ENCODE data around the gene KHDRBS1. TPM values are rescaled to one million over a fixed set of nuclear protein-coding genes. Genes with fewer than 3 reads are reported as not detected.

The KHDRBS1 gene, protein sequence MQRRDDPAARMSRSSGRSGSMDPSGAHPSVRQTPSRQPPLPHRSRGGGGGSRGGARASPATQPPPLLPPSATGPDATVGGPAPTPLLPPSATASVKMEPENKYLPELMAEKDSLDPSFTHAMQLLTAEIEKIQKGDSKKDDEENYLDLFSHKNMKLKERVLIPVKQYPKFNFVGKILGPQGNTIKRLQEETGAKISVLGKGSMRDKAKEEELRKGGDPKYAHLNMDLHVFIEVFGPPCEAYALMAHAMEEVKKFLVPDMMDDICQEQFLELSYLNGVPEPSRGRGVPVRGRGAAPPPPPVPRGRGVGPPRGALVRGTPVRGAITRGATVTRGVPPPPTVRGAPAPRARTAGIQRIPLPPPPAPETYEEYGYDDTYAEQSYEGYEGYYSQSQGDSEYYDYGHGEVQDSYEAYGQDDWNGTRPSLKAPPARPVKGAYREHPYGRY
- total RNA-seq (10 to 100 TPM; 64.6 to 78.3 (median 67.1) TPM), polyA plus RNA-seq (10 to 100 TPM; 33.2 to 41.2 TPM)
- long read RNA-seq, donor 1, transcript KHDRBS1-202 (9 exons, 2,757 nt): major isoform, 180 of 191 reads
- long read RNA-seq, donor 1, partial matches to known transcripts: 6 of 191 reads
- long read RNA-seq, donor 1, other reads (novel, unspliced or antisense): 3 of 191 reads
- long read RNA-seq, donor 2, transcript KHDRBS1-202 (9 exons, 2,757 nt): major isoform, 194 of 218 reads
- long read RNA-seq, donor 2, partial matches to known transcripts: 7 of 218 reads
- long read RNA-seq, donor 2, other reads (novel, unspliced or antisense): 12 of 218 reads
- long read RNA-seq, donor 3, transcript KHDRBS1-202 (9 exons, 2,757 nt): major isoform, 10 of 21 reads
- long read RNA-seq, donor 3, partial matches to known transcripts: 7 of 21 reads
- long read RNA-seq, donor 3, other reads (novel, unspliced or antisense): 3 of 21 reads

- H3K4me3 ChIP-seq: peak within 1 kb of the TSS; percentile 76 to 100 (median 96)
- intact Hi-C loops (cut with DNase I): loop anchor here in 3 of 10 donors (5.0 to 10.0 kb wide), 2 partner anchors 51 to 59 kb away; partner anchors contain the start of gene TMEM39B (in 1 of the 3)
- ATAC-seq (peak; percentile 95 to 98 (median 96)), DNase-seq (peak; percentile 99)
- H3K27ac ChIP-seq: peak within 1 kb of the TSS; percentile 93 to 100 (median 100)
- no peaks in the 10 kb centered on the region for H3K27me3 ChIP-seq
- H3K36me3 ChIP-seq: peaks cover 0 to 20% (median 0%) of the 10 kb centered on the region in 9 donors
- TF ChIP-seq, protein P1, sequence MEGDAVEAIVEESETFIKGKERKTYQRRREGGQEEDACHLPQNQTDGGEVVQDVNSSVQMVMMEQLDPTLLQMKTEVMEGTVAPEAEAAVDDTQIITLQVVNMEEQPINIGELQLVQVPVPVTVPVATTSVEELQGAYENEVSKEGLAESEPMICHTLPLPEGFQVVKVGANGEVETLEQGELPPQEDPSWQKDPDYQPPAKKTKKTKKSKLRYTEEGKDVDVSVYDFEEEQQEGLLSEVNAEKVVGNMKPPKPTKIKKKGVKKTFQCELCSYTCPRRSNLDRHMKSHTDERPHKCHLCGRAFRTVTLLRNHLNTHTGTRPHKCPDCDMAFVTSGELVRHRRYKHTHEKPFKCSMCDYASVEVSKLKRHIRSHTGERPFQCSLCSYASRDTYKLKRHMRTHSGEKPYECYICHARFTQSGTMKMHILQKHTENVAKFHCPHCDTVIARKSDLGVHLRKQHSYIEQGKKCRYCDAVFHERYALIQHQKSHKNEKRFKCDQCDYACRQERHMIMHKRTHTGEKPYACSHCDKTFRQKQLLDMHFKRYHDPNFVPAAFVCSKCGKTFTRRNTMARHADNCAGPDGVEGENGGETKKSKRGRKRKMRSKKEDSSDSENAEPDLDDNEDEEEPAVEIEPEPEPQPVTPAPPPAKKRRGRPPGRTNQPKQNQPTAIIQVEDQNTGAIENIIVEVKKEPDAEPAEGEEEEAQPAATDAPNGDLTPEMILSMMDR (IDR thresholded peaks at IDR 0.05): no peak
- H3K9me3 ChIP-seq: no peaks in the 10 kb centered on the region
- peaks cover 0 to 50% (median 45%) of the 10 kb centered on the region in 9 donors for H3K4me1 ChIP-seq
- WGBS, 2 donors: 1% methylated on average over 100 to 101 of the region's 101 CpGs
Observed at GRCh38 chr1:32013386-32014198, at the start of gene KHDRBS1. KHDRBS1 (plus strand) TSS chr1:32013868; CDS start chr1:32013996, 128 bp downstream.

DNA sequence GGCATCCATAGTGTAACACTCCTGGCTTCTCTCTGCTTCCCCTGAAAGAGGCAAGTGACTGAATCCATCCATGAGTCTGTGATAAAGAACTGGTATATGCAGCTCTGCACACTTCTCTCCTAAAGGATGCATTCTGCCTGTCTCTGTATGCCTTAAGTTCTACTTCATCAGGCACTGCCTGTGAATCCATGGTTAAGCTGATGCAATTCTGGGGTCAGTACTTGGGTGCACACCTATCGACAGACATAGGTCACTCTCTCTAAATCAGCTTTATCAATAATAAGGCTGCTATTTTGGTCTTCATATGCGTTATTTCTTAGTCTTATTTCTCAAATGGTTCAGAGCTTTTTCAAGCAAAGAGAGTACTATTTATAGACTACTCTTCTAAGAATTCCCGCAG is 42.8 kb upstream of the KHDRBS1 start:
- 45 to 59% methylated on average over 3 of the region's 3 CpGs for WGBS, 2 donors
- Histone ChIP-seq H3K9me3 (no peaks in the 10 kb centered on the region), H3K4me3 (no peak overlapping the region), H3K27ac (no peak overlapping the region), H3K27me3 (no peaks in the 10 kb centered on the region), H3K4me1 (peaks cover 0 to 2% (median 0%) of the 10 kb centered on the region in 9 donors), H3K36me3 (no peaks in the 10 kb centered on the region)
- intact Hi-C loops (cut with DNase I): no loop called here
- no peak for ATAC-seq
- TF ChIP-seq, protein P1 (IDR thresholded peaks at IDR 0.05): no peak
- no peak for DNase-seq

- TF ChIP-seq, protein P1 (IDR thresholded peaks at IDR 0.05): no peak
- Histone ChIP-seq H3K27ac (no peak overlapping the region), H3K27me3 (no peaks in the 10 kb centered on the region), H3K4me1 (peaks cover 0 to 13% (median 4%) of the 10 kb centered on the region in 9 donors), H3K9me3 (no peaks in the 10 kb centered on the region), H3K4me3 (no peak overlapping the region), H3K36me3 (no peaks in the 10 kb centered on the region)
- 88 to 100% methylated on average over 1 of the region's 1 CpG for WGBS, 2 donors
- intact Hi-C loops (cut with DNase I): no loop called here
- ATAC-seq (no peak), DNase-seq (no peak)
Observed at GRCh38 chr1:31976401-31976800, 37.3 kb upstream of the KHDRBS1 start.
